GM18909 (cell line): ENCODE data around the gene KRTAP9-3.
"Not testable (repeated sequence)": the region's sequence is repeated elsewhere in the genome, so short reads cannot be mapped to it uniquely, and the experiment has no call there.

ENCODE experiments used
- ATAC-seq: cut with Tn5 transposase; IDR thresholded peaks from one replicate; pipeline ENCODE4 v1.9.1; 2021; ENCODE audit warnings: mild to moderate bottlenecking; ENCODE audit not compliant: unreplicated experiment, poor library complexity

KRTAP9-3 gene

DNA sequence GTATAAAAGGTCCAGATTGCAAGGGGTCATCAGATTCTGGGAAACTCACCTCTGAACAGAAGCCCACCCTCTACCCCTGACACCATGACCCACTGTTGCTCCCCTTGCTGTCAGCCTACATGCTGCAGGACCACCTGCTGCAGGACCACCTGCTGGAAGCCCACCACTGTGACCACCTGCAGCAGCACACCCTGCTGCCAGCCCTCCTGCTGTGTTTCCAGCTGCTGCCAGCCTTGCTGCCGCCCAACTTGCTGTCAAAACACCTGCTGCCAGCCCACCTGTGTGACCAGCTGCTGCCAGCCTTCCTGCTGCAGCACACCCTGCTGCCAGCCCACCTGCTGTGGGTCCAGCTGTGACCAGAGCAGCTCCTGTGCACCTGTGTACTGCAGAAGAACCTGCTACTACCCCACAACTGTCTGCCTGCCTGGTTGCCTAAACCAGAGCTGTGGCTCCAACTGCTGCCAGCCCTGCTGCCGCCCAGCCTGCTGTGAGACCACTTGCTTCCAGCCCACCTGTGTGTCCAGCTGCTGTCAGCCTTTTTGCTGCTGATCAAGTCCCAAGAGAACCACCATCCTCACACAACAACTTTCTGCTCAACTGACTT, 17.5 kb downstream of the KRTAP9-3 start, which contains the start of gene KRTAP9-4:
KRTAP9-4 (plus strand) TSS at position 51 of the 604 bp plus-strand sequence; CDS start at position 85, 34 bp downstream.
- not testable (repeated sequence) for ATAC-seq

DNA sequence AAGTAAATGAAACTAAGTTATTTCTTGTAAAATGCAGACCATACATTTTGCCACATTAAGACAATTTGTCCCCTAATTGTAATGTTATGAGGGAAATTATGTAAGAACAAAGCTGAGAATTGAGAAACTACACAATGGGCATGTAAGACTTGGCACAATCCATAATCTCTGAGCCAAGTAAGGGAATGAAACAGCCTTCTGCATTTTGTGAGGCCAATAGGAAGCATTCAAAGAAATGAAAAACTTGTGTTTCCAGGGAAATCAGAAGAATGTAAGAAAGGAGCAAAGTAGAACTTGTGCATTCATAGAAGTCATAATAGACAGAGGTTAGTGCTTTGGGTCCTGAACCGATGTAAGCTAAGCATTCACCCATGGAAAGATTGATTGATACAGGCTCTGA, 19.0 kb downstream of the KRTAP9-3 start:
- ATAC-seq, result no peak

GRCh38 chr17:41254861-41255260, 22.6 kb downstream of the KRTAP9-3 start:
- ATAC-seq, result no peak

DNA sequence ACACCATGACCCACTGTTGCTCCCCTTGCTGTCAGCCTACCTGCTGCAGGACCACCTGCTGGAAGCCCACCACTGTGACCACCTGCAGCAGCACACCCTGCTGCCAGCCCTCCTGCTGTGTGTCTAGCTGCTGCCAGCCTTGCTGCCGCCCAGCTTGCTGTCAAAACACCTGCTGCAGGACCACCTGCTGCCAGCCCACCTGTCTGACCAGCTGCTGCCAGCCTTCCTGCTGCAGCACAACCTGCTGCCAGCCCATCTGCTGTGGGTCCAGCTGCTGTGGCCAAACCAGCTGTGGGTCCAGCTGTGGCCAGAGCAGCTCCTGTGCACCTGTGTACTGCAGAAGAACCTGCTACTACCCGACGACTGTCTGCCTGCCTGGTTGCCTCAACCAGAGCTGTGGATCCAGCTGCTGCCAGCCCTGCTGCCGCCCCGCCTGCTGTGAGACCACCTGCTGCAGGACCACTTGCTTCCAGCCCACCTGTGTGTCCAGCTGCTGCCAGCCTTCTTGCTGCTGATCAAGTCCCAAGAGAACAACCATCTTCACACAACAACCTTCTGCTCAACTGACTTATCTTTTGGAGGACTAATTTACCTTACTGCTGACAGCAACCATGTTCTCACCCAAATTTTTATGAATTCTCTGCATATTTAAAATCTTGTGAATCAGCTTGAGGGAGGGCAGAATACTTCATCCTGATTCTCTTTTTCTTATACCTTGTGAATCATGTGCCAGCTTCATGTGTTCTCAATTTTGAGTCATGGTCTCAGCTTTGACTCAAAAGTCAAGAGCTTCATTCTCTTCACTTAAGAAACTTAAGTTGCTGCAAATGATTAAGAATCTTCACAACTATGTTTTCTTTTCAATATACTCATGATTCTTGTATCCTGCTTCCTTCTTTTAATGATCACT, 23.4 kb downstream of the KRTAP9-3 start, which contains the start of gene KRTAP9-9:
KRTAP9-9 (plus strand) TSS at position 4 of the 910 bp plus-strand sequence.
- not testable (repeated sequence) for ATAC-seq

- no peak for ATAC-seq
Observed at GRCh38 chr17:41256291-41256685, 24.0 kb downstream of the KRTAP9-3 start.

- ATAC-seq, result no peak
Observed at GRCh38 chr17:41258406-41258805, 26.2 kb downstream of the KRTAP9-3 start.

- no peak for ATAC-seq
Observed at GRCh38 chr17:41263212-41263611, 31.0 kb downstream of the KRTAP9-3 start.

- ATAC-seq, result no peak
Observed at GRCh38 chr17:41264599-41264998, 32.4 kb downstream of the KRTAP9-3 start.

GRCh38 chr17:41265078-41265477, 32.8 kb downstream of the KRTAP9-3 start, which contains the start of gene KRTAP9-6:
Gene KRTAP9-6, plus strand, starts transcription at chr17:41265378. Its CDS starts 0 bp downstream, at chr17:41265378.
- no peak for ATAC-seq

DNA sequence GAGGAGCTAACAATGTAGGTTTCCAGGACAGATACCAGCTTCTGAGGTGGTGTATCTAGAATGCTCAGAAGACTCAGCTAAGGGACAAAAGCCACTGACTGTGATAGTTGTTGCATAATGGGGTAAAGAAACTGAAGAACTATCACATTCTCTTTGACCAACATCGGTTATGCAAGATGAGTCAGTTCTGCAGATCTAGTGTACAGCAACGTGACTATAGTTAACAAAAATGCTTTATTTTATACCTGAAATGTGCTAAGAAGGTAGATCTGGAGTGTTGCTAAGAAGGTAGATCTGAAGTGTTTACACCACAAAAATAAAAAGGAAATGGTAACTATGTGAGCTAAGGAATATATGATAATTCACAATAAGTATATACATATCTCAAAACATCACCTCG, 35.5 kb downstream of the KRTAP9-3 start:
- ATAC-seq, result no peak

DNA sequence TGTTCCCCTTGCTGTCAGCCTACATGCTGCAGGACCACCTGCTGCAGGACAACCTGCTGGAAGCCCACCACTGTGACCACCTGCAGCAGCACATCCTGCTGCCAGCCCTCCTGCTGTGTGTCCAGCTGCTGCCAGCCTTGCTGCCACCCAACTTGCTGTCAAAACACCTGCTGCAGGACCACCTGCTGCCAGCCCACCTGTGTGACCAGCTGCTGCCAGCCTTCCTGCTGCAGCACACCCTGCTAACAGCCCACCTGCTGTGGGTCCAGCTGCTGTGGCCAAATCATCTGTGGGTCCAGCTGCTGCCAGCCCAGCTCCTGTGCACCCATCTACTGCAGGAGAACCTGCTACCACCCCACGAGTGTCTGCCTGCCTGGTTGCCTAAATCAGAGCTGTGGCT, 39.1 kb downstream of the KRTAP9-3 start:
- ATAC-seq, result not testable (repeated sequence)

DNA sequence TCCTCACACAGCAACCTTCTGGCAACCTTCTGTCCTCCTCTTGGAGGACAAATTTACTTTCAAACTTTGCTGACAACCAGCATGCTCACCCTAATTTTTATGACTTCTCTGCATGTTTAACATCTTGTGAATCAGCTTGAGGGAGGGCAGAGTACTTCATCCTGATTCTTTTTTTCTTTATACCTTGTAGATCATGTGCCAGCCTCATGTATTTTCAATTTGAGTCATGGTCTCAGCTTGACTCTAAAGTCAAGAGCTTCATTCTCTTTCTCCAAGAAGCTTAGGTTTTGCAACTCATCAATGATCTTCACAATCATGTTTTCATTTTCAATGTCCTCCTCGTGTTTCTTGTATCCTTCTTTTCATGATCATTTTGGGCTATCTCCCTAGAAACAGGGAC, 39.6 kb downstream of the KRTAP9-3 start:
- no peak for ATAC-seq

- ATAC-seq, result not testable (repeated sequence)
Observed at GRCh38 chr17:41275648-41276190, 43.5 kb downstream of the KRTAP9-3 start, which contains the start of gene KRTAP9-7. Gene KRTAP9-7, plus strand, starts transcription at chr17:41275698. Its CDS starts 0 bp downstream, at chr17:41275698.

GRCh38 chr17:41278176-41278955, 46.1 kb downstream of the KRTAP9-3 start:
- no peak for ATAC-seq
